HCT116 (cell line): ENCODE data around the gene RECK.

Experiments used
- CEBPB ChIP-seq: IDR thresholded peaks from 2 replicates; pipeline ENCODE4 v1.6.1; 2012; ENCODE audit warnings: low read depth
- CTCF ChIP-seq, 3 experiments: fragments of 200-600 bp in 1 of 3; sonication (generic) in 1 of 3; IDR thresholded peaks in 2 of 3; conservative IDR thresholded peaks in 1 of 3; 2 replicates each; pipeline ENCODE4 v1.5.1; 2012 to 2017; ENCODE audit warnings: low read depth in 2 of 3, low read length in 2 of 3, antibody characterized with exemption in 1 of 3, borderline replicate concordance in 1 of 3, control low read depth in 1 of 3, mild to moderate bottlenecking in 1 of 3, mixed read lengths in 1 of 3, mixed run types in 1 of 3, moderate library complexity in 1 of 3; ENCODE audit not compliant: insufficient read depth in 1 of 3
- EZH2 ChIP-seq: fragments of 200-600 bp; sonication (generic); IDR thresholded peaks from 2 replicates; pipeline ENCODE4 v1.6.1; 2017; ENCODE audit warnings: antibody characterized with exemption, mixed run types
- FOSL1 ChIP-seq: IDR thresholded peaks from 2 replicates; pipeline ENCODE4 v1.6.1; 2012; ENCODE audit warnings: low read depth
- MAX ChIP-seq: IDR thresholded peaks from 2 replicates; pipeline ENCODE4 v1.6.1; 2012
- POLR2A ChIP-seq: IDR thresholded peaks from 2 replicates; pipeline ENCODE4 v1.7.0; 2011; ENCODE audit warnings: borderline replicate concordance; ENCODE audit not compliant: insufficient read depth, insufficient read length; ENCODE audit errors: extremely low read depth
- POLR2AphosphoS5 ChIP-seq: IDR thresholded peaks from 2 replicates; pipeline ENCODE4 v1.6.1; 2011; ENCODE audit warnings: mild to moderate bottlenecking, low read depth, low read length, moderate library complexity
- REST ChIP-seq: IDR thresholded peaks from 2 replicates; pipeline ENCODE4 v1.6.1; 2012; ENCODE audit warnings: low read depth
- SIN3A ChIP-seq: IDR thresholded peaks from 2 replicates; pipeline ENCODE4 v1.6.1; 2012; ENCODE audit warnings: low read depth
- TCF7L2 ChIP-seq: IDR thresholded peaks from 2 replicates; pipeline ENCODE4 v1.7.0; 2011; ENCODE audit warnings: borderline replicate concordance, inconsistent platforms; ENCODE audit not compliant: insufficient read depth, insufficient read length; ENCODE audit errors: extremely low read depth
- YY1 ChIP-seq: IDR thresholded peaks from 2 replicates; pipeline ENCODE4 v1.6.1; 2011; ENCODE audit warnings: low read length, low read depth, moderate library complexity, mild to moderate bottlenecking; ENCODE audit not compliant: insufficient replicate concordance; ENCODE audit errors: extremely low read depth
- ZNF274 ChIP-seq: fragments of 200-500 bp; sonication (Bioruptor generic); IDR thresholded peaks from 2 replicates; pipeline ENCODE4 v1.6.1; 2014; ENCODE audit warnings: mild to moderate bottlenecking, low read depth, low read length, inconsistent platforms

GRCh38 chr9:36086442-36086841 lies 49.7 kb downstream of the RECK start:
- TF ChIP-seq ZNF274, result no peak
- no peak for TF ChIP-seq CTCF (IDR thresholded peaks at IDR 0.05 in 2 of 3, conservative IDR thresholded peaks at IDR 0.05 in 1 of 3; ENCODE audit: borderline replicate concordance in 1 of 3, insufficient read depth in 1 of 3, low read depth in 2 of 3, low read length in 2 of 3)
- no peak for TF ChIP-seq POLR2AphosphoS5
- TF ChIP-seq YY1, result no peak
- TF ChIP-seq FOSL1, result no peak
- TF ChIP-seq SIN3A, result no peak
- TF ChIP-seq TCF7L2, result no peak
- TF ChIP-seq REST, result no peak
- no peak for TF ChIP-seq POLR2A
- no peak for TF ChIP-seq CEBPB
- TF ChIP-seq EZH2, result no peak
- TF ChIP-seq MAX, result no peak
